Ovary (tissue), 9 donors: ENCODE data around the gene MYMK. TPM values are rescaled to one million over a fixed set of nuclear protein-coding genes. Genes with fewer than 3 reads are reported as not detected.

Experiments used
- DNase-seq, 5 donors: peaks; one replicate each; pipeline ENCODE4 v3.0.0-alpha.2; 2019 to 2020
- H3K27ac ChIP-seq, 2 donors: fragments of 200-600 bp; one replicate each; pipeline versions ENCODE4 v1.5.1 to v1.8.0; 2019 to 2022
- H3K27me3 ChIP-seq: fragments of 200-600 bp; one replicate; pipeline ENCODE4 v1.8.0; 2022
- H3K36me3 ChIP-seq: fragments of 200-600 bp; sonication (generic); one replicate; pipeline ENCODE4 v1.5.1; 2019
- H3K4me1 ChIP-seq: one replicate; pipeline ENCODE4 v1.8.1; 2013; ENCODE audit warnings: mild to moderate bottlenecking, moderate library complexity; ENCODE audit not compliant: insufficient read depth
- H3K4me3 ChIP-seq: fragments of 200-600 bp; sonication (generic); one replicate; pipeline ENCODE4 v1.5.1; 2017
- H3K9me3 ChIP-seq, 2 donors: fragments of 200-600 bp in 1 of 2; sonication (generic) in 1 of 2; one replicate each; pipeline versions ENCODE4 v1.5.1 to v1.8.1; 2013 to 2019; ENCODE audit warnings: mild to moderate bottlenecking in 1 of 2, moderate library complexity in 1 of 2
- EP300 ChIP-seq: sonication (generic); formaldehyde crosslinking; IDR thresholded peaks from one replicate; pipeline ENCODE4 v1.6.1; 2017; ENCODE audit warnings: antibody characterized with exemption
- POLR2A ChIP-seq: fragments of 450-650 bp; IDR thresholded peaks from one replicate; pipeline ENCODE4 v1.6.1; 2017; ENCODE audit warnings: antibody characterized with exemption, mild to moderate bottlenecking, moderate library complexity
- WGBS, 3 donors: extraction: QIAGEN DNeasy Blood & Tissue Kit in 1 of 3; methylation state at CpG; one replicate each; pipeline versions ENCODE4 v1.1.5 to v1.1.7; 2013 to 2017; 5-methylcytosine and 5-hydroxymethylcytosine counted together
- intact Hi-C, 4 donors: fragments of 100-400 bp; cut with DNase I; formaldehyde crosslinking; loops; one replicate each; pipeline versions ENCODE4 v1.11.0 to v1.15.1; 2022 to 2023
- polyA plus RNA-seq, 2 donors: library from polyadenylated mRNA; stranded (reverse); fragments of 200-250 nt in 1 of 2; fragments of 350-450 nt in 1 of 2; fragmentation: Illumina TruSeq in 1 of 2; extraction: RNeasy Lipid Tissue Mini Kit (QIAGEN cat#74804) in 1 of 2; gene quantifications; one replicate each; pipeline ENCODE4 v1.2.3, GENCODE V29; 2013 to 2014
- total RNA-seq, 7 donors: library from RNA; depleted of rRNA in 2 of 7; stranded (reverse); fragments of >200 nt in 2 of 7; fragmentation: NEBNext Ultra II Directional in 3 of 7; extraction: Animal tissue kit (Norgen Biotek cat#: 25700) in 3 of 7; gene quantifications; one replicate each; pipeline versions ENCODE4 v1.1.0 to v1.2.4, GENCODE V29; 2016 to 2023
- TF ChIP-seq, protein P1 (sequence below), 3 donors: fragments of 450-650 bp in 2 of 3; fragments of 200-600 bp in 1 of 3; IDR thresholded peaks; one replicate each; pipeline versions ENCODE4 v1.5.1 to v1.8.0; 2016 to 2022; ENCODE audit warnings: antibody characterized with exemption in 3 of 3, mild to moderate bottlenecking in 1 of 3
- donor health status: DM: no; HTN: no; CAD: no; lungs with moderate emphysema.
- donor health status: DM: no; HTN: no; CAD: no.
- donor health status: Bipolar disorder and iron deficiency.
- donor health status: DM: yes; HTN: yes; CAD: no.
- donor health status: DM: no; HTN: no; CAD: no.
- donor health status: DM: yes; HTN: yes; CAD: no.

MYMK gene
- total and polyA plus RNA-seq, 9 donors: not detected

DNA sequence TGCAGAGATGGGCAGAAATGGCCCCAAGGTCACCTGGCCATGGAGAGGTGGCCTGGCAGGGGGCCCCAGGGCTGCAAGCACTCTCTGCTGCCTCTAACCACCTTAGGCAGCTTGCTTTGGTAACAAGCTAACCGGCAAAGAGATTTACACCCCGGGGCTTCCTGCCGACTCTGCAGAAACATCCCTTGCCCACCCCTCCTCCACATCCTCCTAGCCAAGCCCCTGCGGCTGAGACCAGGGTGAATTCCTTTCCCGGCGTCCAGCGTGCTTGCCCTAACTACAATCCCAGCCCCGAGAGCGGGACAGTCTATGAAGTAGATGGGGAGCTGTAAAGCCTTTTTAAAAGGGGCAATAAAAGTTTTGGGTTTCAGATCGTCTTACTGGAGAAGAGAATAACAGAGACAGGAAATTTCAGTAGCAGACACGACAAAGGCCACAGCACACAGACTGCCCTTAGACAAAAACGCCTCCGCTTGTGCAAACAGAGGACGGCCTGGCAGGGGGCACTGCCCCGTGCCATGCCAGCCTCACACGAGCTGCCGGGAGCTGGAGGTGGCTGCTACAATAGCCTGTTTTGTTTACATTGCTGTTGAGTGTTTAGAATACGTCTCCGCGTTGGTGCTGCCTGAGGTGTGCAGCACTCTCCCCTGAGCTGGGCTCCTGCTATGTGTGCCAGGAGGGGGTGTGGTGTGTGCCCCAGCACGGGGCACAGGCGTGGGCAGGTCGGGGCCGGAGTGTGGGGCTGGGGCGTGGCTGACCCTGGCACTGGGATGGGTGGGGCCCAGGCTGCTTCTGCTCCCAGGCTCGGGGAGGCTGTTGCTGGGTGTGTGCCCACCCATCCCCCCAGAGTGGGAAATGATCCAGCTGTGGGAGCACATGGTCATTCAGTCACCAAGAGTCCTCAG lies 15.3 kb downstream of the MYMK start:
- intact Hi-C loops: loop anchor here in 1 of 4 donors (10.0 kb wide), 1 partner anchor 205 kb away; no protein-coding TSS in a partner anchor
- DNase-seq: peak in 1 of 5 donors; percentile 52
- no peaks in the 10 kb centered on the region for H3K36me3 ChIP-seq
- TF ChIP-seq POLR2A (no peak), EP300 (no peak)
- TF ChIP-seq, protein P1, sequence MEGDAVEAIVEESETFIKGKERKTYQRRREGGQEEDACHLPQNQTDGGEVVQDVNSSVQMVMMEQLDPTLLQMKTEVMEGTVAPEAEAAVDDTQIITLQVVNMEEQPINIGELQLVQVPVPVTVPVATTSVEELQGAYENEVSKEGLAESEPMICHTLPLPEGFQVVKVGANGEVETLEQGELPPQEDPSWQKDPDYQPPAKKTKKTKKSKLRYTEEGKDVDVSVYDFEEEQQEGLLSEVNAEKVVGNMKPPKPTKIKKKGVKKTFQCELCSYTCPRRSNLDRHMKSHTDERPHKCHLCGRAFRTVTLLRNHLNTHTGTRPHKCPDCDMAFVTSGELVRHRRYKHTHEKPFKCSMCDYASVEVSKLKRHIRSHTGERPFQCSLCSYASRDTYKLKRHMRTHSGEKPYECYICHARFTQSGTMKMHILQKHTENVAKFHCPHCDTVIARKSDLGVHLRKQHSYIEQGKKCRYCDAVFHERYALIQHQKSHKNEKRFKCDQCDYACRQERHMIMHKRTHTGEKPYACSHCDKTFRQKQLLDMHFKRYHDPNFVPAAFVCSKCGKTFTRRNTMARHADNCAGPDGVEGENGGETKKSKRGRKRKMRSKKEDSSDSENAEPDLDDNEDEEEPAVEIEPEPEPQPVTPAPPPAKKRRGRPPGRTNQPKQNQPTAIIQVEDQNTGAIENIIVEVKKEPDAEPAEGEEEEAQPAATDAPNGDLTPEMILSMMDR (IDR thresholded peaks at IDR 0.05): no peak
- no peaks in the 10 kb centered on the region for H3K9me3 ChIP-seq
- no peak overlapping the region for H3K27ac ChIP-seq
- 15 to 30% (median 29%) methylated on average over 24 to 26 of the region's 26 CpGs for WGBS, 3 donors
- no peaks in the 10 kb centered on the region for H3K27me3 ChIP-seq
- peaks cover 27% of the 10 kb centered on the region for H3K4me1 ChIP-seq
- H3K4me3 ChIP-seq: no peak overlapping the region

DNA sequence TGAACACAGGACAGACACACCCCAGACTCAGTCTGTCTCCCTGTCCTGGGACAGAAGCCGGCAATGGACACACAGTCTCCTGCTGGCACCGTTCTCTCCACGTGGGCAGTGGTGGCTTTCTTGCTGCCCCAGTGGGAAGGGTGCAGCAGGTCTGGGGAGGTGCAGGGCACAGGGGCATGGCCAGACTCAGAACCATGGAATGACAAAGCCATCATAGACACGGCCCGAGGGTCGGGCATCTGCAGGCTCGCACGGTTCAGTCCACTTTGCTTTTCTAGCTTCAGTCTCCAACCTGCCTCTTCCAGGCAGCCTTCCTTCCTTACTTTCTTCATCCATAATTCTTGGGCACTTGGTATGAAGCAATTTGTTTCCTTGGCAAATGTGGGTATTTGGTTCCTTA lies 16.7 kb downstream of the MYMK start:
- 86 to 97% (median 91%) methylated on average over 8 of the region's 8 CpGs for WGBS, 3 donors
- no peak overlapping the region for H3K27ac ChIP-seq
- TF ChIP-seq, protein P1 (IDR thresholded peaks at IDR 0.05): no peak
- TF ChIP-seq POLR2A (no peak), EP300 (no peak)

GRCh38 chr9:133507246-133507965 lies 17.4 kb downstream of the MYMK start:
- no peak overlapping the region for H3K4me3 ChIP-seq
- TF ChIP-seq POLR2A (no peak), EP300 (no peak)
- TF ChIP-seq, protein P1 (IDR thresholded peaks at IDR 0.05): no peak
- peak overlapping the region in 1 of 2 donors; percentile 68 for H3K27ac ChIP-seq
- intact Hi-C loops: no loop called here
- no peaks in the 10 kb centered on the region for H3K36me3 ChIP-seq
- H3K9me3 ChIP-seq: no peaks in the 10 kb centered on the region
- H3K4me1 ChIP-seq: peaks cover 20% of the 10 kb centered on the region
- H3K27me3 ChIP-seq: no peaks in the 10 kb centered on the region
- 91 to 94% (median 93%) methylated on average over 24 of the region's 24 CpGs for WGBS, 3 donors
- peak in 1 of 5 donors; percentile 36 for DNase-seq

More for the DNA sequence above, 16.7 kb downstream of the MYMK start:
- no peaks in the 10 kb centered on the region for H3K9me3 ChIP-seq
- no peak for DNase-seq
- H3K4me3 ChIP-seq: no peak overlapping the region
- intact Hi-C loops: no loop called here
- peaks cover 20% of the 10 kb centered on the region for H3K4me1 ChIP-seq
- H3K27me3 ChIP-seq: no peaks in the 10 kb centered on the region
- H3K36me3 ChIP-seq: no peaks in the 10 kb centered on the region

- intact Hi-C loops: no loop called here
- Histone ChIP-seq H3K27ac (peak overlapping the region in 1 of 2 donors; percentile 68), H3K4me1 (peaks cover 20% of the 10 kb centered on the region), H3K27me3 (no peaks in the 10 kb centered on the region), H3K36me3 (no peaks in the 10 kb centered on the region), H3K4me3 (no peak overlapping the region), H3K9me3 (no peaks in the 10 kb centered on the region)
- TF ChIP-seq POLR2A: no peak
- TF ChIP-seq, protein P1 (IDR thresholded peaks at IDR 0.05): peak in 2 of 3 donors; percentile 36 to 50
- DNase-seq: peak; percentile 67 to 82 (median 80)
- 10 to 19% (median 12%) methylated on average over 18 of the region's 18 CpGs for WGBS, 3 donors
Measured at GRCh38 chr9:133506653-133507038, 18.1 kb downstream of the MYMK start.
